ENCODE measurements around the gene KCNMB1. TPM values are rescaled to one million over a fixed set of nuclear protein-coding genes. Genes with fewer than 3 reads are reported as not detected.

KCNMB1 gene
- total RNA-seq, 1 donor from 2014 or later: 0.29 TPM

GRCh38 chr5:170332058-170332457 lies 57.1 kb downstream of the KCNMB1 start:
- Mint-ChIP-seq H3K4me1 (ENCODE audit: low read depth, unreplicated experiment) (no peaks in the 10 kb centered on the region), H3K9me3 (ENCODE audit: unreplicated experiment) (no peaks in the 10 kb centered on the region), H3K36me3 (ENCODE audit: unreplicated experiment) (no peaks in the 10 kb centered on the region), H3K27ac (ENCODE audit: unreplicated experiment) (no peak overlapping the region), H3K4me3 (ENCODE audit: unreplicated experiment) (no peak overlapping the region), H3K27me3 (ENCODE audit: unreplicated experiment) (peaks cover 9% of the 10 kb centered on the region)
- TF ChIP-seq CTCF (IDR thresholded peaks at IDR 0.05; ENCODE audit: partially characterized antibody, unreplicated experiment): no peak
- DNase-seq: no peak

DNA sequence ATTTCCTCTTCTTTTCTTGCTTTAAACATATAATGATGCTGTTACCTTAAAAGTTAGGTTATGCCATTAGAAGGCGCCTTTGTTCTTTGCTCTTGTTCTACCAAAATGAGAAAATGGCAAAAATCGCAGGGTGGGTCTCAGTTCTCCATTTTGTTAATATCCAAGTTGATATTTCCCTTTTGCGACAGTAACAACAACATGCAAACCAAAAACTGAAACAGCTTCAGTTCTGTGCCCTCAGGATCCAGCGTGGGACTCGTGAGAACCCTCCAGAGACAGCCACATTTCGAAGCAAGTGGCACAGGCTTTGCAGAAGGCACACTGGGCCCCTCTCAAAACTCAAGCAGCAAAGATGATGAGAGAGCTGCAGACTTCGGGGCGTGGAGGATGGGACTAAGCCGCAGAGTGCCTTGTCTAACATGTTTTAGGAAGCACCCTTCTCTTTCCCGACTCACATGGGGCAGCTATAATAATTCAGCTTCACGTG lies 58.6 kb downstream of the KCNMB1 start:
- no peaks in the 10 kb centered on the region for H3K9me3 Mint-ChIP-seq (ENCODE audit: unreplicated experiment)
- TF ChIP-seq CTCF (IDR thresholded peaks at IDR 0.05; ENCODE audit: partially characterized antibody, unreplicated experiment): no peak
- no peak overlapping the region for H3K27ac Mint-ChIP-seq (ENCODE audit: unreplicated experiment)
- H3K27me3 Mint-ChIP-seq (ENCODE audit: unreplicated experiment): peaks cover 6% of the 10 kb centered on the region
- H3K4me3 Mint-ChIP-seq (ENCODE audit: unreplicated experiment): no peak overlapping the region
- no peak for DNase-seq
- no peaks in the 10 kb centered on the region for H3K4me1 Mint-ChIP-seq (ENCODE audit: low read depth, unreplicated experiment)
- H3K36me3 Mint-ChIP-seq (ENCODE audit: unreplicated experiment): no peaks in the 10 kb centered on the region

DNA sequence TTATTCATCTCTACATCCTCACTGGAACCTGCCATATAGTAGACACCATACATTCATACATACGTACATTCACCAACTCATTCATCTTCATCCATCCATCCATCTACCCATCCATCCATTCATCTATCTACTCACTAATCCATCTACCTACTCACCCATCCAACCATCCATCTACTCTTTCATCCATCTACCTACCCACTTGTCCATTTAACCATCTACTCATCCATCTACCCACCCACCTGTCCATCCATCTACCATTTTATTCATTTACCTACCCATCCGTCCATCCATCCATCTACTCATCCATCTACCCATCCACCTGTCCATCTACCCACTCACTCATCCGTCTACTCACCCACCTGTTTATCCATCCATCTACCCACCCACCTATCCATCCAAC lies 59.6 kb downstream of the KCNMB1 start:
- no peak for TF ChIP-seq CTCF (IDR thresholded peaks at IDR 0.05; ENCODE audit: partially characterized antibody, unreplicated experiment)
- DNase-seq: no peak
- H3K4me1 Mint-ChIP-seq (ENCODE audit: low read depth, unreplicated experiment): no peaks in the 10 kb centered on the region
- no peaks in the 10 kb centered on the region for H3K36me3 Mint-ChIP-seq (ENCODE audit: unreplicated experiment)
- peaks cover 2% of the 10 kb centered on the region for H3K27me3 Mint-ChIP-seq (ENCODE audit: unreplicated experiment)
- no peak overlapping the region for H3K4me3 Mint-ChIP-seq (ENCODE audit: unreplicated experiment)
- no peak overlapping the region for H3K27ac Mint-ChIP-seq (ENCODE audit: unreplicated experiment)
- no peaks in the 10 kb centered on the region for H3K9me3 Mint-ChIP-seq (ENCODE audit: unreplicated experiment)

- no peaks in the 10 kb centered on the region for H3K9me3 Mint-ChIP-seq (ENCODE audit: unreplicated experiment)
- H3K27me3 Mint-ChIP-seq (ENCODE audit: unreplicated experiment): peaks cover 2% of the 10 kb centered on the region
- no peaks in the 10 kb centered on the region for H3K4me1 Mint-ChIP-seq (ENCODE audit: low read depth, unreplicated experiment)
- TF ChIP-seq CTCF (IDR thresholded peaks at IDR 0.05; ENCODE audit: partially characterized antibody, unreplicated experiment): no peak
- no peak for DNase-seq
- H3K27ac Mint-ChIP-seq (ENCODE audit: unreplicated experiment): no peak overlapping the region
- H3K36me3 Mint-ChIP-seq (ENCODE audit: unreplicated experiment): no peaks in the 10 kb centered on the region
- no peak overlapping the region for H3K4me3 Mint-ChIP-seq (ENCODE audit: unreplicated experiment)
These were observed 61.3 kb downstream of the KCNMB1 start for GRCh38 chr5:170327829-170328228.

GRCh38 chr5:170327168-170327567 lies 62.0 kb downstream of the KCNMB1 start:
- no peak for DNase-seq
- H3K36me3 Mint-ChIP-seq (ENCODE audit: unreplicated experiment): no peaks in the 10 kb centered on the region
- TF ChIP-seq CTCF (IDR thresholded peaks at IDR 0.05; ENCODE audit: partially characterized antibody, unreplicated experiment): no peak
- H3K9me3 Mint-ChIP-seq (ENCODE audit: unreplicated experiment): no peaks in the 10 kb centered on the region
- peaks cover 2% of the 10 kb centered on the region for H3K27me3 Mint-ChIP-seq (ENCODE audit: unreplicated experiment)
- H3K4me1 Mint-ChIP-seq (ENCODE audit: low read depth, unreplicated experiment): no peaks in the 10 kb centered on the region
- no peak overlapping the region for H3K27ac Mint-ChIP-seq (ENCODE audit: unreplicated experiment)
- H3K4me3 Mint-ChIP-seq (ENCODE audit: unreplicated experiment): no peak overlapping the region

Other genes starting within 250 kb of the KCNMB1 start
- not detected for gene C5orf58, start 156.4 kb downstream of the KCNMB1 start, total RNA-seq (ENCODE audit: unreplicated experiment)
- not detected for gene LCP2, start 91.6 kb downstream of the KCNMB1 start, total RNA-seq (ENCODE audit: unreplicated experiment)
- gene KCNIP1, start 114.7 kb upstream of the KCNMB1 start, total RNA-seq (ENCODE audit: unreplicated experiment): 0.47 TPM

Measured in glutamatergic neuron (in vitro differentiated cells).